Left ventricle myocardium inferior (tissue), 1 donor: Measurements from ENCODE around the gene PLPP7. TPM values are rescaled to one million over a fixed set of nuclear protein-coding genes. Genes with fewer than 3 reads are reported as not detected.

Experiments used
- DNase-seq: peaks from one replicate; pipeline ENCODE4 v3.0.0-alpha.2; 2020
- H3K27ac ChIP-seq: fragments of 200-600 bp; replicated peaks from 2 replicates; pipeline ENCODE4 v1.8.0; 2021
- H3K27me3 ChIP-seq: fragments of 200-600 bp; 2 replicates; pipeline ENCODE4 v1.8.0; 2021; ENCODE audit warnings: low read depth
- H3K36me3 ChIP-seq: fragments of 200-600 bp; 2 replicates; pipeline ENCODE4 v1.8.0; 2021
- H3K4me1 ChIP-seq: fragments of 200-600 bp; 2 replicates; pipeline ENCODE4 v1.8.0; 2021
- H3K4me3 ChIP-seq: fragments of 200-600 bp; 2 replicates; pipeline ENCODE4 v1.8.0; 2021; ENCODE audit warnings: mild to moderate bottlenecking, moderate library complexity
- H3K9me3 ChIP-seq: fragments of 200-600 bp; replicated peaks from 2 replicates; pipeline ENCODE4 v1.8.0; 2021
- CTCF ChIP-seq: fragments of 200-600 bp; IDR thresholded peaks from 2 replicates; pipeline ENCODE4 v1.8.0; 2021; ENCODE audit warnings: antibody characterized with exemption, mild to moderate bottlenecking, borderline replicate concordance
- intact Hi-C: fragments of 100-400 bp; cut with micrococcal nuclease; formaldehyde crosslinking; loops from one replicate; pipeline ENCODE4 v1.11.0; 2022
- total RNA-seq: library from RNA; stranded (reverse); fragmentation: NEBNext Ultra II Directional; extraction: Animal tissue kit (Norgen Biotek cat#: 25700); gene quantifications from one replicate; pipeline ENCODE4 v1.2.1, GENCODE V29; 2021
- donor health status: DM: no; HTN: yes; CAD: no; lungs with severe emphysema.

The PLPP7 gene
- total RNA-seq, 1 donor from 2014 or later, result 120 TPM

- H3K27ac ChIP-seq, result peak overlapping the region; percentile 96
- H3K4me3 ChIP-seq, result no peak overlapping the region
- peaks cover 9% of the 10 kb centered on the region for H3K36me3 ChIP-seq
- H3K4me1 ChIP-seq, result peaks cover 53% of the 10 kb centered on the region
- intact Hi-C loops, result no loop called here
- TF ChIP-seq CTCF, result no peak
- no peaks in the 10 kb centered on the region for H3K27me3 ChIP-seq
- no peaks in the 10 kb centered on the region for H3K9me3 ChIP-seq
- no peak for DNase-seq
Measured at GRCh38 chr9:131304676-131305355, 15.3 kb downstream of the PLPP7 start.

- H3K27me3 ChIP-seq, result no peaks in the 10 kb centered on the region
- no peak for DNase-seq
- no peak for TF ChIP-seq CTCF
- intact Hi-C loops, result no loop called here
- H3K36me3 ChIP-seq, result peaks cover 6% of the 10 kb centered on the region
- peak overlapping the region; percentile 80 for H3K27ac ChIP-seq
- peaks cover 52% of the 10 kb centered on the region for H3K4me1 ChIP-seq
- H3K9me3 ChIP-seq, result no peaks in the 10 kb centered on the region
- H3K4me3 ChIP-seq, result no peak overlapping the region
Measured at GRCh38 chr9:131306397-131307004, 17.0 kb downstream of the PLPP7 start.

GRCh38 chr9:131307974-131308373 lies 18.5 kb downstream of the PLPP7 start:
- Histone ChIP-seq H3K36me3 (peaks cover 6% of the 10 kb centered on the region), H3K27ac (peak overlapping the region; percentile 80), H3K9me3 (no peaks in the 10 kb centered on the region), H3K27me3 (no peaks in the 10 kb centered on the region), H3K4me1 (peaks cover 40% of the 10 kb centered on the region), H3K4me3 (no peak overlapping the region)
- TF ChIP-seq CTCF, result no peak
- intact Hi-C loops, result no loop called here
- DNase-seq, result no peak

GRCh38 chr9:131308452-131308851 lies 18.9 kb downstream of the PLPP7 start:
- Histone ChIP-seq H3K4me3 (no peak overlapping the region), H3K4me1 (peaks cover 40% of the 10 kb centered on the region), H3K9me3 (no peaks in the 10 kb centered on the region), H3K27me3 (no peaks in the 10 kb centered on the region), H3K36me3 (peaks cover 6% of the 10 kb centered on the region), H3K27ac (peak overlapping the region; percentile 80)
- no peak for DNase-seq
- no peak for TF ChIP-seq CTCF
- intact Hi-C loops, result no loop called here

- H3K9me3 ChIP-seq, result no peaks in the 10 kb centered on the region
- H3K27ac ChIP-seq, result peak overlapping the region; percentile 80
- no peak for DNase-seq
- peaks cover 36% of the 10 kb centered on the region for H3K4me1 ChIP-seq
- H3K27me3 ChIP-seq, result no peaks in the 10 kb centered on the region
- H3K4me3 ChIP-seq, result no peak overlapping the region
- intact Hi-C loops, result no loop called here
- peaks cover 6% of the 10 kb centered on the region for H3K36me3 ChIP-seq
- no peak for TF ChIP-seq CTCF
Measured at GRCh38 chr9:131308906-131309529, 19.5 kb downstream of the PLPP7 start.
